ENCODE data around the gene PRSS57.

PRSS57 gene

GRCh38 chr19:657611-658010, 37.6 kb downstream of the PRSS57 start:
- DNase-seq (ENCODE audit: extremely low spot score, insufficient read length, low read depth) (no peak), FAIRE-seq (no peak)

- no peak for FAIRE-seq
- DNase-seq (ENCODE audit: extremely low spot score, insufficient read length, low read depth) = no peak
Measured at GRCh38 chr19:656751-657559, 38.3 kb downstream of the PRSS57 start.

GRCh38 chr19:655691-656090, 39.6 kb downstream of the PRSS57 start:
- FAIRE-seq = no peak

GRCh38 chr19:653425-653824, 41.8 kb downstream of the PRSS57 start:
- no peak for FAIRE-seq
- DNase-seq (ENCODE audit: extremely low spot score, insufficient read length, low read depth) = no peak

More at GRCh38 chr19:655691-656090, 39.6 kb downstream of the PRSS57 start:
- no peak for DNase-seq (ENCODE audit: extremely low spot score, insufficient read length, low read depth)

- DNase-seq (ENCODE audit: extremely low spot score, insufficient read length, low read depth) (no peak), FAIRE-seq (no peak)
Measured at GRCh38 chr19:652467-653389, 42.5 kb downstream of the PRSS57 start.

GRCh38 chr19:651991-652390, 43.3 kb downstream of the PRSS57 start:
- no peak for FAIRE-seq
- DNase-seq (ENCODE audit: extremely low spot score, insufficient read length, low read depth) = no peak

GRCh38 chr19:651114-651818, 44.0 kb downstream of the PRSS57 start:
- FAIRE-seq = no peak
- DNase-seq (ENCODE audit: extremely low spot score, insufficient read length, low read depth) = no peak

GRCh38 chr19:650121-650520, 45.1 kb downstream of the PRSS57 start:
- FAIRE-seq (no peak), DNase-seq (ENCODE audit: extremely low spot score, insufficient read length, low read depth) (no peak)

- FAIRE-seq = no peak
Measured at GRCh38 chr19:648904-649801, 46.1 kb downstream of the PRSS57 start.

GRCh38 chr19:648305-648704, 46.9 kb downstream of the PRSS57 start:
- no peak for FAIRE-seq
- no peak for DNase-seq (ENCODE audit: extremely low spot score, insufficient read length, low read depth)

More at GRCh38 chr19:648904-649801, 46.1 kb downstream of the PRSS57 start:
- DNase-seq (ENCODE audit: extremely low spot score, insufficient read length, low read depth) = no peak

- DNase-seq (ENCODE audit: extremely low spot score, insufficient read length, low read depth) (no peak), FAIRE-seq (no peak)
Measured at GRCh38 chr19:647566-648284, 47.5 kb downstream of the PRSS57 start.

GRCh38 chr19:646779-647565, 48.3 kb downstream of the PRSS57 start:
- FAIRE-seq (no peak), DNase-seq (ENCODE audit: extremely low spot score, insufficient read length, low read depth) (no peak)

GRCh38 chr19:645912-646778, 49.1 kb downstream of the PRSS57 start:
- DNase-seq (ENCODE audit: extremely low spot score, insufficient read length, low read depth) = no peak
- no peak for FAIRE-seq

GRCh38 chr19:644789-645188, 50.5 kb downstream of the PRSS57 start:
- FAIRE-seq (no peak), DNase-seq (ENCODE audit: extremely low spot score, insufficient read length, low read depth) (no peak)

GRCh38 chr19:644363-644762, 50.9 kb downstream of the PRSS57 start:
- FAIRE-seq (no peak), DNase-seq (ENCODE audit: extremely low spot score, insufficient read length, low read depth) (no peak)

- FAIRE-seq (no peak), DNase-seq (ENCODE audit: extremely low spot score, insufficient read length, low read depth) (no peak)
Measured at GRCh38 chr19:643736-644135, 51.5 kb downstream of the PRSS57 start.

All from GM18507 (cell line).